Activated T-helper 17 cell treated with anti-CD3 and anti-CD28 coated beads, Interleukin-2, amount 50 U/mL, for 72 hours (primary cell): ENCODE results near the gene MRPS21. TPM values are rescaled to one million over a fixed set of nuclear protein-coding genes. Genes with fewer than 3 reads are reported as not detected.

Experiments used
- ATAC-seq: fragments of 150-1000 bp; cut with Tn5 transposase; replicated peaks from 2 replicates; pipeline ENCODE4 v1.10.0; 2021; ENCODE audit warnings: mild to moderate bottlenecking, moderate library complexity
- H3K27ac Mint-ChIP-seq: one replicate; pipeline ENCODE4 v1.8.0; 2022; ENCODE audit warnings: mixed read lengths
- H3K27me3 Mint-ChIP-seq: one replicate; pipeline ENCODE4 v1.8.0; 2022; ENCODE audit warnings: mixed read lengths
- H3K36me3 Mint-ChIP-seq: one replicate; pipeline ENCODE4 v1.8.0; 2022; ENCODE audit warnings: low read depth, mild to moderate bottlenecking, mixed read lengths
- H3K4me1 Mint-ChIP-seq: one replicate; pipeline ENCODE4 v1.8.0; 2022; ENCODE audit warnings: mixed read lengths
- H3K4me3 Mint-ChIP-seq: one replicate; pipeline ENCODE4 v1.8.0; 2022; ENCODE audit warnings: mild to moderate bottlenecking, mixed read lengths
- H3K9me3 Mint-ChIP-seq: one replicate; pipeline ENCODE4 v1.8.0; 2022; ENCODE audit warnings: mixed read lengths
- total RNA-seq, 2 donors: library from RNA; stranded (reverse); gene quantifications; one replicate each; pipeline ENCODE4 v1.2.3, GENCODE V29; 2022

MRPS21 gene
- total RNA-seq = 10 to 100 TPM; 66.1 to 82.9 TPM

GRCh38 chr1:150293433-150294253 is at the start of gene MRPS21:
MRPS21 (plus strand) TSS chr1:150293861; CDS start chr1:150294367, 506 bp downstream.
- ATAC-seq = peak; percentile 100
- peaks cover 22% of the 10 kb centered on the region for H3K4me1 Mint-ChIP-seq
- peak within 1 kb of the TSS; percentile 98 for H3K27ac Mint-ChIP-seq
- H3K4me3 Mint-ChIP-seq = peak within 1 kb of the TSS; percentile 94
- peaks cover 52% of the 10 kb centered on the region for H3K36me3 Mint-ChIP-seq
- H3K27me3 Mint-ChIP-seq = no peaks in the 10 kb centered on the region
- H3K9me3 Mint-ChIP-seq = no peaks in the 10 kb centered on the region

- H3K9me3 Mint-ChIP-seq = no peaks in the 10 kb centered on the region
- H3K36me3 Mint-ChIP-seq = no peaks in the 10 kb centered on the region
- no peak for ATAC-seq
- H3K27ac Mint-ChIP-seq = no peak overlapping the region
- peaks cover 4% of the 10 kb centered on the region for H3K27me3 Mint-ChIP-seq
- H3K4me1 Mint-ChIP-seq = no peaks in the 10 kb centered on the region
- H3K4me3 Mint-ChIP-seq = no peak overlapping the region
Observed at GRCh38 chr1:150249936-150250335, 43.7 kb upstream of the MRPS21 start.

- H3K27ac Mint-ChIP-seq = peak overlapping the region; percentile 82
Observed at GRCh38 chr1:150256198-150256553, 37.5 kb upstream of the MRPS21 start.

GRCh38 chr1:150256554-150257341 is 36.9 kb upstream of the MRPS21 start:
- H3K27me3 Mint-ChIP-seq = peaks cover 26% of the 10 kb centered on the region
- H3K9me3 Mint-ChIP-seq = no peaks in the 10 kb centered on the region
- no peak overlapping the region for H3K27ac Mint-ChIP-seq
- peak overlapping the region; percentile 81 for H3K4me3 Mint-ChIP-seq
- no peaks in the 10 kb centered on the region for H3K36me3 Mint-ChIP-seq
- H3K4me1 Mint-ChIP-seq = peaks cover 12% of the 10 kb centered on the region
- no peak for ATAC-seq

More at GRCh38 chr1:150256198-150256553, 37.5 kb upstream of the MRPS21 start:
- Mint-ChIP-seq H3K4me1 (peaks cover 12% of the 10 kb centered on the region), H3K36me3 (no peaks in the 10 kb centered on the region), H3K4me3 (peak overlapping the region; percentile 81), H3K9me3 (no peaks in the 10 kb centered on the region), H3K27me3 (peaks cover 26% of the 10 kb centered on the region)
- ATAC-seq = no peak

GRCh38 chr1:150257624-150258585 is 35.8 kb upstream of the MRPS21 start, which contains the start of gene CA14:
CA14 (plus strand) TSS chr1:150257774; CDS start chr1:150258129, 355 bp downstream.
- H3K27ac Mint-ChIP-seq = no peak within 1 kb of the TSS
- H3K9me3 Mint-ChIP-seq = no peaks in the 10 kb centered on the region
- H3K4me3 Mint-ChIP-seq = peak within 1 kb of the TSS; percentile 81

GRCh38 chr1:150259217-150259616 is 34.4 kb upstream of the MRPS21 start:
- ATAC-seq = no peak
- Mint-ChIP-seq H3K27ac (no peak overlapping the region), H3K4me3 (no peak overlapping the region), H3K27me3 (peaks cover 23% of the 10 kb centered on the region), H3K9me3 (no peaks in the 10 kb centered on the region), H3K4me1 (peaks cover 12% of the 10 kb centered on the region), H3K36me3 (no peaks in the 10 kb centered on the region)

More at GRCh38 chr1:150257624-150258585, 35.8 kb upstream of the MRPS21 start, which contains the start of gene CA14:
- no peaks in the 10 kb centered on the region for H3K36me3 Mint-ChIP-seq
- peaks cover 12% of the 10 kb centered on the region for H3K4me1 Mint-ChIP-seq
- no peak for ATAC-seq
- H3K27me3 Mint-ChIP-seq = peaks cover 26% of the 10 kb centered on the region

- Mint-ChIP-seq H3K27ac (no peak overlapping the region), H3K4me3 (no peak overlapping the region), H3K9me3 (no peaks in the 10 kb centered on the region), H3K36me3 (peaks cover 8% of the 10 kb centered on the region), H3K4me1 (peaks cover 12% of the 10 kb centered on the region), H3K27me3 (peaks cover 23% of the 10 kb centered on the region)
- no peak for ATAC-seq
Observed at GRCh38 chr1:150259758-150260669, 33.6 kb upstream of the MRPS21 start.

- Mint-ChIP-seq H3K4me1 (peaks cover under 1% of the 10 kb centered on the region), H3K9me3 (no peaks in the 10 kb centered on the region), H3K4me3 (no peak overlapping the region), H3K27me3 (peaks cover 19% of the 10 kb centered on the region), H3K36me3 (peaks cover 21% of the 10 kb centered on the region), H3K27ac (no peak overlapping the region)
- ATAC-seq = no peak
Observed at GRCh38 chr1:150261367-150261766, 32.3 kb upstream of the MRPS21 start.

- Mint-ChIP-seq H3K4me1 (peaks cover 7% of the 10 kb centered on the region), H3K9me3 (no peaks in the 10 kb centered on the region), H3K27ac (peak overlapping the region; percentile 12), H3K36me3 (peaks cover 34% of the 10 kb centered on the region), H3K27me3 (peaks cover 9% of the 10 kb centered on the region), H3K4me3 (no peak overlapping the region)
- no peak for ATAC-seq
Observed at GRCh38 chr1:150262388-150263320, 31.0 kb upstream of the MRPS21 start.

- Mint-ChIP-seq H3K27me3 (peaks cover 4% of the 10 kb centered on the region), H3K27ac (no peak overlapping the region), H3K4me1 (peaks cover 7% of the 10 kb centered on the region), H3K36me3 (peaks cover 43% of the 10 kb centered on the region), H3K4me3 (no peak overlapping the region), H3K9me3 (no peaks in the 10 kb centered on the region)
- ATAC-seq = no peak
Observed at GRCh38 chr1:150263549-150263948, 30.1 kb upstream of the MRPS21 start.

GRCh38 chr1:150267896-150268295 is 25.8 kb upstream of the MRPS21 start:
- ATAC-seq = no peak
- peaks cover 50% of the 10 kb centered on the region for H3K36me3 Mint-ChIP-seq
- peaks cover 17% of the 10 kb centered on the region for H3K4me1 Mint-ChIP-seq
- H3K4me3 Mint-ChIP-seq = peak overlapping the region; percentile 96
- H3K27me3 Mint-ChIP-seq = no peaks in the 10 kb centered on the region
- H3K9me3 Mint-ChIP-seq = no peaks in the 10 kb centered on the region
- H3K27ac Mint-ChIP-seq = peak overlapping the region; percentile 97

- no peaks in the 10 kb centered on the region for H3K27me3 Mint-ChIP-seq
- H3K36me3 Mint-ChIP-seq = peaks cover 50% of the 10 kb centered on the region
- H3K4me1 Mint-ChIP-seq = peaks cover 17% of the 10 kb centered on the region
- peak; percentile 54 for ATAC-seq
- peak overlapping the region; percentile 96 for H3K4me3 Mint-ChIP-seq
- peak overlapping the region; percentile 97 for H3K27ac Mint-ChIP-seq
- no peaks in the 10 kb centered on the region for H3K9me3 Mint-ChIP-seq
Observed at GRCh38 chr1:150268340-150268704, 25.3 kb upstream of the MRPS21 start.
